Transverse colon (tissue), 4 donors: Measurements from ENCODE around the gene ZBTB32.

Source experiments
- CTCF ChIP-seq, 5 experiments: fragments of 200-600 bp in 3 of 5; fragments of 450-650 bp in 2 of 5; sonication (generic) in 3 of 5; IDR thresholded peaks; 1 replicate in 2 of 5; 2 replicates in 3 of 5; pipeline ENCODE4 v1.5.1; 2016 to 2017; ENCODE audit warnings: antibody characterized with exemption in 5 of 5, inconsistent platforms in 3 of 5, mild to moderate bottlenecking in 2 of 5, moderate library complexity in 1 of 5
- POLR2A ChIP-seq: fragments of 450-650 bp; IDR thresholded peaks from one replicate; pipeline ENCODE4 v1.6.1; 2016; ENCODE audit warnings: antibody characterized with exemption, mild to moderate bottlenecking, moderate library complexity
- POLR2AphosphoS5 ChIP-seq, 3 donors: sonication (generic); formaldehyde crosslinking; IDR thresholded peaks; one replicate each; pipeline ENCODE4 v1.6.1; 2016; ENCODE audit warnings: antibody characterized with exemption in 3 of 3

GRCh38 chr19:35746531-35746930 is 42.2 kb downstream of the ZBTB32 start:
- TF ChIP-seq POLR2A = no peak
- no peak for TF ChIP-seq CTCF (IDR thresholded peaks at IDR 0.05)
- no peak for TF ChIP-seq POLR2AphosphoS5 (IDR thresholded peaks at IDR 0.05)
